ENCODE measurements around the gene PRR12. TPM values are rescaled to one million over a fixed set of nuclear protein-coding genes. Genes with fewer than 3 reads are reported as not detected.

PRR12 gene
- total and polyA plus RNA-seq, 2 donors (not counting 3 experiments of a cell fraction or from before 2014, with no cell fraction given) = 1.9 to 37.0 TPM

DNA sequence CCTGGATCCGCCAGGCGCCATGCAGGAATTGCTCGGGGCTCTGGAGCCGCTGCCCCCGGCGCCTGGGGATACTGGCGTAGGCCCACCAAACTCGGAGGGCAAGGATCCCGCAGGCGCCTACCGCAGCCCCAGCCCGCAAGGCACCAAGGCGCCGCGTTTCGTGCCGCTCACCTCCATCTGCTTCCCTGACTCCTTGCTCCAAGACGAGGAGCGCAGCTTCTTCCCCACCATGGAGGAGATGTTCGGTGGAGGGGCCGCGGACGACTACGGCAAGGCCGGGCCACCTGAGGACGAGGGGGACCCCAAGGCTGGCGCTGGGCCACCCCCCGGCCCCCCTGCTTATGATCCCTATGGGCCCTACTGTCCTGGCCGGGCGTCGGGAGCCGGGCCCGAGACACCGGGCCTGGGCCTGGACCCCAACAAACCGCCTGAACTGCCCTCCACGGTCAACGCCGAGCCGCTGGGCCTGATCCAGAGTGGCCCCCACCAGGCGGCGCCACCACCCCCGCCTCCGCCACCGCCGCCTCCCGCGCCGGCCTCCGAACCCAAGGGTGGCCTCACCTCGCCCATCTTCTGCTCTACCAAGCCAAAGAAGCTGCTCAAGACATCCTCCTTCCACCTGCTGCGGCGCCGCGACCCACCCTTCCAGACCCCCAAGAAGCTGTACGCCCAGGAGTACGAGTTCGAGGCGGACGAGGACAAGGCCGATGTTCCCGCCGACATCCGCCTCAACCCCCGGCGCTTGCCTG, 6.1 kb downstream of the PRR12 start:
- TF ChIP-seq JUN (IDR thresholded peaks at IDR 0.05; ENCODE audit: borderline replicate concordance, insufficient read depth, insufficient read length, low read depth) = no peak
- no peak for TF ChIP-seq POLR2AphosphoS5 (IDR thresholded peaks at IDR 0.05; ENCODE audit: insufficient read depth, low read depth, low read length)
- TF ChIP-seq, protein P1, sequence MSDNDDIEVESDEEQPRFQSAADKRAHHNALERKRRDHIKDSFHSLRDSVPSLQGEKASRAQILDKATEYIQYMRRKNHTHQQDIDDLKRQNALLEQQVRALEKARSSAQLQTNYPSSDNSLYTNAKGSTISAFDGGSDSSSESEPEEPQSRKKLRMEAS (IDR thresholded peaks at IDR 0.05; ENCODE audit: insufficient read depth, insufficient read length) = no peak
- no peak for TF ChIP-seq GATA2 (IDR thresholded peaks at IDR 0.05; ENCODE audit: insufficient read depth, insufficient read length, low read depth, low read length)
- TF ChIP-seq, protein P2, sequence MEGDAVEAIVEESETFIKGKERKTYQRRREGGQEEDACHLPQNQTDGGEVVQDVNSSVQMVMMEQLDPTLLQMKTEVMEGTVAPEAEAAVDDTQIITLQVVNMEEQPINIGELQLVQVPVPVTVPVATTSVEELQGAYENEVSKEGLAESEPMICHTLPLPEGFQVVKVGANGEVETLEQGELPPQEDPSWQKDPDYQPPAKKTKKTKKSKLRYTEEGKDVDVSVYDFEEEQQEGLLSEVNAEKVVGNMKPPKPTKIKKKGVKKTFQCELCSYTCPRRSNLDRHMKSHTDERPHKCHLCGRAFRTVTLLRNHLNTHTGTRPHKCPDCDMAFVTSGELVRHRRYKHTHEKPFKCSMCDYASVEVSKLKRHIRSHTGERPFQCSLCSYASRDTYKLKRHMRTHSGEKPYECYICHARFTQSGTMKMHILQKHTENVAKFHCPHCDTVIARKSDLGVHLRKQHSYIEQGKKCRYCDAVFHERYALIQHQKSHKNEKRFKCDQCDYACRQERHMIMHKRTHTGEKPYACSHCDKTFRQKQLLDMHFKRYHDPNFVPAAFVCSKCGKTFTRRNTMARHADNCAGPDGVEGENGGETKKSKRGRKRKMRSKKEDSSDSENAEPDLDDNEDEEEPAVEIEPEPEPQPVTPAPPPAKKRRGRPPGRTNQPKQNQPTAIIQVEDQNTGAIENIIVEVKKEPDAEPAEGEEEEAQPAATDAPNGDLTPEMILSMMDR (IDR thresholded peaks at IDR 0.05; ENCODE audit: extremely low read depth in 1 of 2, insufficient read depth in 1 of 2, low read depth in 1 of 2, low read length in 2 of 2) = no peak
- Histone ChIP-seq H3K9me3 (replicated peaks; ENCODE audit: control insufficient read depth, insufficient read depth, low read length) (no peaks in the 10 kb centered on the region), H4K20me1 (replicated peaks; ENCODE audit: control insufficient read depth, extremely low read depth, insufficient read depth, low read length) (no peaks in the 10 kb centered on the region), H3K27ac (ENCODE audit: insufficient read depth, low read depth, low read length) (no peak overlapping the region), H3K4me3 (replicated peaks in 1 of 3; ENCODE audit: insufficient read depth in 1 of 3, low read depth in 1 of 3, low read length in 3 of 3) (no peak overlapping the region), H3K79me2 (ENCODE audit: control insufficient read depth, insufficient read depth, low read length) (peaks cover 47% of the 10 kb centered on the region), H3K4me2 (ENCODE audit: insufficient read depth, low read length) (no peak overlapping the region), H3K4me1 (ENCODE audit: control insufficient read depth, extremely low read depth, insufficient read depth, low read length) (peaks cover 10% of the 10 kb centered on the region), H3K36me3 (ENCODE audit: control insufficient read depth in 2 of 2, extremely low read depth in 1 of 2, insufficient read depth in 2 of 2, low read length in 2 of 2) (peaks cover 11 to 46% of the 10 kb centered on the region in 2 experiments), H3K27me3 (ENCODE audit: control insufficient read depth in 2 of 2, insufficient read depth in 2 of 2, low read length in 2 of 2) (no peaks in the 10 kb centered on the region), H3K9ac (replicated peaks; ENCODE audit: extremely low read depth, insufficient read depth, low read length) (no peak overlapping the region), H2AFZ (ENCODE audit: low read depth, low read length) (no peak overlapping the region), H3K9me1 (replicated peaks; ENCODE audit: control insufficient read depth, extremely low read depth, insufficient read depth, low read length) (no peaks in the 10 kb centered on the region)
- TSS peak; percentile 12 for BruUV-seq (replicated peaks)
- no peak for FAIRE-seq
- intact Hi-C loops (cut with micrococcal nuclease) = no loop called here
- ChIA-PET CTCF (interaction anchor here (1.2 kb wide), 1 partner anchor 43 kb away, joined by 3 read pairs; the partner anchor contains the start of gene RRAS), POLR2A (no interaction called here)
- DNase-seq (ENCODE audit: low read depth, low spot score) = no peak
- dilution Hi-C loops (cut with MboI; ENCODE audit: extremely low pct_ligation_motif_present, low sequenced_read_pairs) = no loop called here
